Naive thymus-derived CD4-positive, alpha-beta T cell (primary cell): ENCODE measurements around the gene NRXN3. TPM values are rescaled to one million over a fixed set of nuclear protein-coding genes. Genes with fewer than 3 reads are reported as not detected.
"Not testable (repeated sequence)": the region's sequence is repeated elsewhere in the genome, so short reads cannot be mapped to it uniquely, and the experiment has no call there.

Experiments
- ATAC-seq: fragments of 150-1000 bp; cut with Tn5 transposase; 2 replicates; pipeline ENCODE4 v1.10.0; 2021; ENCODE audit warnings: mild to moderate bottlenecking, moderate library complexity
- CTCF ChIA-PET: fragments of 350-600 bp; sonication (Branson Sonifier 250); formaldehyde crosslinking; loops from one replicate; lab custom pipeline; 2021; ENCODE audit warnings: antibody characterized with exemption; lab: Charles Lee
- POLR2A ChIA-PET: fragments of 350-600 bp; sonication (Branson Sonifier 250); formaldehyde crosslinking; loops from one replicate; lab custom pipeline; 2021; ENCODE audit warnings: antibody characterized with exemption, inconsistent platforms; lab: Charles Lee
- DNase-seq, 9 donors: peaks; one replicate each; pipeline versions ENCODE4 v3.0.0 to v3.0.0-alpha.2; 2020 to 2022; ENCODE audit warnings: mixed read lengths in 1 of 9
- H3K27ac ChIP-seq: one replicate; pipeline ENCODE4 v1.7.0; 2013; ENCODE audit warnings: mild to moderate bottlenecking, low read depth, low read length, moderate library complexity
- H3K27me3 ChIP-seq, 2 donors: one replicate each; pipeline ENCODE4 v1.7.0; 2013; ENCODE audit warnings: low read length in 2 of 2, mild to moderate bottlenecking in 2 of 2, moderate library complexity in 2 of 2; ENCODE audit not compliant: control insufficient read depth in 2 of 2, insufficient read depth in 2 of 2
- H3K36me3 ChIP-seq, 3 experiments: 1 replicate in 2 of 3; 2 replicates in 1 of 3; pipeline ENCODE4 v1.7.0; 2013; ENCODE audit warnings: low read length in 3 of 3, mild to moderate bottlenecking in 3 of 3, moderate library complexity in 1 of 3; ENCODE audit not compliant: insufficient read depth in 3 of 3, control insufficient read depth in 2 of 3
- H3K4me1 ChIP-seq, 2 donors: one replicate each; pipeline ENCODE4 v1.7.0; 2013; ENCODE audit warnings: low read length in 2 of 2, mild to moderate bottlenecking in 2 of 2, moderate library complexity in 1 of 2; ENCODE audit not compliant: control insufficient read depth in 2 of 2, insufficient read depth in 2 of 2
- H3K4me3 ChIP-seq: 2 replicates; pipeline ENCODE4 v1.7.0; 2013; ENCODE audit warnings: mild to moderate bottlenecking, low read length
- H3K9me3 ChIP-seq, 3 experiments: 1 replicate in 2 of 3; 2 replicates in 1 of 3; pipeline ENCODE4 v1.7.0; 2013; ENCODE audit warnings: low read length in 3 of 3; ENCODE audit not compliant: control insufficient read depth in 2 of 3
- H3K27ac Mint-ChIP-seq, 9 donors: one replicate each; pipeline ENCODE4 v1.8.0; 2020 to 2022; ENCODE audit warnings: mixed read lengths in 9 of 9, mild to moderate bottlenecking in 8 of 9, moderate library complexity in 5 of 9, inconsistent platforms in 2 of 9
- H3K27me3 Mint-ChIP-seq, 5 donors: one replicate each; pipeline ENCODE4 v1.8.0; 2021 to 2022; ENCODE audit warnings: mixed read lengths in 5 of 5, mild to moderate bottlenecking in 1 of 5
- H3K36me3 Mint-ChIP-seq, 5 donors: one replicate each; pipeline ENCODE4 v1.8.0; 2020 to 2022; ENCODE audit warnings: mixed read lengths in 5 of 5, mild to moderate bottlenecking in 3 of 5, inconsistent platforms in 1 of 5
- H3K4me1 Mint-ChIP-seq, 7 donors: one replicate each; pipeline ENCODE4 v1.8.0; 2020 to 2022; ENCODE audit warnings: mixed read lengths in 7 of 7, mild to moderate bottlenecking in 3 of 7, inconsistent platforms in 1 of 7
- H3K4me3 Mint-ChIP-seq, 10 donors: one replicate each; pipeline ENCODE4 v1.8.0; 2020 to 2022; ENCODE audit warnings: mild to moderate bottlenecking in 10 of 10, mixed read lengths in 10 of 10, moderate library complexity in 6 of 10, inconsistent platforms in 2 of 10
- H3K9me3 Mint-ChIP-seq, 11 donors: one replicate each; pipeline ENCODE4 v1.8.0; 2020 to 2022; ENCODE audit warnings: mixed read lengths in 11 of 11, mild to moderate bottlenecking in 4 of 11, inconsistent platforms in 1 of 11, moderate library complexity in 1 of 11
- intact Hi-C, 2 donors: fragments of 100-400 bp; cut with micrococcal nuclease; formaldehyde crosslinking; loops; one replicate each; pipeline ENCODE4 v1.15.1; 2023
- polyA plus RNA-seq, 2 donors: library from polyadenylated mRNA; unstranded; fragments of 300-500 nt; fragmentation: Illumina TruSeq; gene quantifications; one replicate each; pipeline ENCODE4 v1.2.3, GENCODE V29; 2021
- total RNA-seq, 6 experiments: library from RNA in 5 of 6; stranded (reverse) in 5 of 6; gene quantifications; 1 replicate in 5 of 6; 2 replicates in 1 of 6; pipeline ENCODE4 v1.2.3 and lab custom pipeline; 2021 to 2026

Gene NRXN3
- total and polyA plus RNA-seq, 7 experiments from 2014 or later = not detected

DNA sequence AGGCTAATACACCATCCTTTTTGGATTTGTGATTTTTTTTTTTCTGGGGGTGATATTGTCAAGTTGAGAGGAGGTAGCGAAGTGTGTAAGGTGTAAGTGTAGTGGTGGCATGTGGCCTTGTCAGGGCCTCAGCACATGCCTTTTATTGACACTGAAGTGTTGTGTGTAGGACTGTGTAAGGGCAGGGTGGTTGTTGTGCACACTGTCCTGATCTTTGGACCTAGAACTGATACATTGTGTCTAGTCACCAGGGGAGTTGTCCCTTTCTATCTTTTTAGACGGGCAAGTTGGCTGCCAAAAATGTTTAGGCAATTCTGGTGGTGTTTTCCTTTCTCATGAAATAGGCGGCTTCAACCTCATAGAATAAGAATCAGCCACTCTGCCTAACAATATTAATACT lies 244.0 kb downstream of the NRXN3 start:
- peaks cover 0 to 12% (median 2%) of the 10 kb centered on the region in 11 donors for H3K9me3 Mint-ChIP-seq
- Histone ChIP-seq H3K36me3 (no peaks in the 10 kb centered on the region), H3K4me3 (no peak overlapping the region), H3K4me1 (no peaks in the 10 kb centered on the region), H3K27me3 (no peaks in the 10 kb centered on the region), H3K9me3 (no peaks in the 10 kb centered on the region), H3K27ac (no peak overlapping the region)
- POLR2A ChIA-PET = no interaction called here
- intact Hi-C loops = no loop called here
- DNase-seq (no peak), ATAC-seq (no peak)
- H3K4me1 Mint-ChIP-seq = no peaks in the 10 kb centered on the region
- H3K4me3 Mint-ChIP-seq = no peak overlapping the region
- H3K36me3 Mint-ChIP-seq = no peaks in the 10 kb centered on the region
- no peak overlapping the region for H3K27ac Mint-ChIP-seq
- CTCF ChIA-PET = no interaction called here
- peaks cover 0 to 9% (median 0%) of the 10 kb centered on the region in 5 donors for H3K27me3 Mint-ChIP-seq

DNA sequence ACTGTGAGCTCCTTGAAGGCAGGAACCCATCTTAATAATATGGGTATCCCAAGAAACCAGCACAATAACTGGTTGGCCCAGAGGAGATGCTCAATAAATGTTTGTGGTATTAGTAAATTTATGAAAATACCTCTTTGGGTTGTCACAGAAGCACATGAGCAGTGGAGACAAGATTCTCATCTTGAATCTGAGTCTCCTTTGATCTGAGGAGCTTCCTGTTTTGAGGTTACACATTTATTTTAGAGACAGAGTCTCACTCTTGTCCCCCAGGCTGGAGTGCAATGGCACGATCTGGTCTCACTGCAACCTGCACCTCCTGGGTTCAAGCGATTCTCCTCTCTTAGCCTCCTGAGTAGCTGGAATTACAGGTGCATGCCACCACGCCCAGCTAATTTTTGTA lies 247.4 kb downstream of the NRXN3 start:
- Mint-ChIP-seq H3K4me3 (no peak overlapping the region), H3K4me1 (no peaks in the 10 kb centered on the region), H3K36me3 (no peaks in the 10 kb centered on the region), H3K9me3 (peaks cover 0 to 5% (median 2%) of the 10 kb centered on the region in 11 donors), H3K27ac (no peak overlapping the region), H3K27me3 (peaks cover 0 to 23% (median 0%) of the 10 kb centered on the region in 5 donors)
- DNase-seq = no peak
- H3K9me3 ChIP-seq = no peaks in the 10 kb centered on the region
- no peaks in the 10 kb centered on the region for H3K36me3 ChIP-seq
- ATAC-seq = no peak
- H3K27ac ChIP-seq = no peak overlapping the region
- ChIA-PET CTCF (no interaction called here), POLR2A (no interaction called here)
- intact Hi-C loops = no loop called here
- H3K4me3 ChIP-seq = no peak overlapping the region
- no peaks in the 10 kb centered on the region for H3K27me3 ChIP-seq
- H3K4me1 ChIP-seq = no peaks in the 10 kb centered on the region

DNA sequence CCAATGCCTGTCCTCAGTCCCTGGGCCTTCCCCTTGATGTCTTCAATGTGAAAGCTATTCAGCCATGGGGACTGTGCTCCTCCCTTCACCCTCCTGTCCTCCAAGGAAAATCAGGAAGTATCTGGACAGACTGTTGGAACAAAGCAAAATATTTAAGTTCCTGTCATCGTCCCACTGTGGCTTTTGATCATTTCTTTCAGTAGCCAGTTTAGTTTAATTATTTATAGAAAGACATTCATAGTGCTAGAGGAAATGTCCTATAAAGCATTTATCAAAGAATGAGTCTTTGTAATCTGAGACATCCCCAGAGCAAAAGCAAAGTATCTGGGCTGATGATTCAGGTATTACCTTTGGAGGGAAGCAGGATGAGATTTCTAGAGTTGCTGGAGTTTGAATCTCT lies 254.1 kb downstream of the NRXN3 start:
- H3K27ac Mint-ChIP-seq = no peak overlapping the region
- H3K9me3 Mint-ChIP-seq = peaks cover 0 to 5% (median 0%) of the 10 kb centered on the region in 11 donors
- CTCF ChIA-PET = no interaction called here
- H3K27ac ChIP-seq = no peak overlapping the region
- DNase-seq (no peak), ATAC-seq (no peak)
- H3K36me3 ChIP-seq = no peaks in the 10 kb centered on the region
- no peak overlapping the region for H3K4me3 ChIP-seq
- no peaks in the 10 kb centered on the region for H3K36me3 Mint-ChIP-seq
- H3K4me3 Mint-ChIP-seq = no peak overlapping the region
- H3K4me1 Mint-ChIP-seq = no peaks in the 10 kb centered on the region
- peaks cover 0 to 34% (median 4%) of the 10 kb centered on the region in 5 donors for H3K27me3 Mint-ChIP-seq
- no peaks in the 10 kb centered on the region for H3K4me1 ChIP-seq
- no peaks in the 10 kb centered on the region for H3K9me3 ChIP-seq
- intact Hi-C loops = no loop called here
- POLR2A ChIA-PET = no interaction called here
- H3K27me3 ChIP-seq = no peaks in the 10 kb centered on the region

- Histone ChIP-seq H3K4me3 (no peak overlapping the region), H3K4me1 (no peaks in the 10 kb centered on the region), H3K36me3 (no peaks in the 10 kb centered on the region), H3K27ac (no peak overlapping the region), H3K9me3 (no peaks in the 10 kb centered on the region), H3K27me3 (no peaks in the 10 kb centered on the region)
- Mint-ChIP-seq H3K9me3 (peaks cover 0 to 2% (median 0%) of the 10 kb centered on the region in 11 donors), H3K4me1 (no peaks in the 10 kb centered on the region), H3K36me3 (no peaks in the 10 kb centered on the region), H3K27ac (no peak overlapping the region), H3K27me3 (peaks cover 0 to 26% (median 4%) of the 10 kb centered on the region in 5 donors), H3K4me3 (no peak overlapping the region)
- ATAC-seq (no peak), DNase-seq (no peak)
- POLR2A ChIA-PET = no interaction called here
- CTCF ChIA-PET = no interaction called here
- intact Hi-C loops = no loop called here
Observed at GRCh38 chr14:78425330-78425729, 255.2 kb downstream of the NRXN3 start.

GRCh38 chr14:78425782-78426181 lies 255.6 kb downstream of the NRXN3 start:
- H3K27ac Mint-ChIP-seq = no peak overlapping the region
- no peak overlapping the region for H3K4me3 Mint-ChIP-seq
- no peaks in the 10 kb centered on the region for H3K4me1 Mint-ChIP-seq
- H3K36me3 ChIP-seq = no peaks in the 10 kb centered on the region
- no peaks in the 10 kb centered on the region for H3K9me3 ChIP-seq
- CTCF ChIA-PET = no interaction called here
- intact Hi-C loops = no loop called here
- POLR2A ChIA-PET = no interaction called here
- DNase-seq (no peak), ATAC-seq (no peak)
- no peaks in the 10 kb centered on the region for H3K4me1 ChIP-seq
- peaks cover 0 to 22% (median 4%) of the 10 kb centered on the region in 5 donors for H3K27me3 Mint-ChIP-seq
- H3K27ac ChIP-seq = no peak overlapping the region
- H3K9me3 Mint-ChIP-seq = peaks cover 0 to 2% (median 0%) of the 10 kb centered on the region in 11 donors
- no peaks in the 10 kb centered on the region for H3K27me3 ChIP-seq
- H3K4me3 ChIP-seq = no peak overlapping the region
- no peaks in the 10 kb centered on the region for H3K36me3 Mint-ChIP-seq

DNA sequence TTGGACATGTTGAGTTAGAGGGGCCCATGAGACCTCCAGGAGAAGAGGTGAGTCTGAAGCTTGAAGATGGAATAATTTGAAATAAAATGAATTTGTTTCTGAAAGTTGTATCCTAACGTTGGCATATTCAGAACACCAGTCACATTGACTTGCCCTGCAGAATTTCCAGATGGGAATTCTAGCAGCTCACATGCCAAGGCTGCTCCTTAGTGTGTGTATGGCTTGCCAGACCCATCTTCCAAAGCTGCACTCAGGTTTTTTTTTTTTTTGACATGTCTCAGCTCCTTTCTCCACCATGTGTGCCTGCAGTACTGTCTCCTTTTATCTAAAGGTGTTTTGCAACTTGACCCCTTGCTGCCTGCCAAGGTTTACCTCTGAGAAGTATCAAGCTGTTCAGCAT lies 261.9 kb downstream of the NRXN3 start:
- POLR2A ChIA-PET = no interaction called here
- Histone ChIP-seq H3K9me3 (no peaks in the 10 kb centered on the region), H3K4me3 (no peak overlapping the region), H3K36me3 (no peaks in the 10 kb centered on the region), H3K27ac (no peak overlapping the region), H3K27me3 (no peaks in the 10 kb centered on the region), H3K4me1 (no peaks in the 10 kb centered on the region)
- Mint-ChIP-seq H3K36me3 (no peaks in the 10 kb centered on the region), H3K9me3 (peaks cover 0 to 11% (median 0%) of the 10 kb centered on the region in 11 donors), H3K4me3 (no peak overlapping the region), H3K27ac (no peak overlapping the region), H3K27me3 (peaks cover 0 to 5% (median 5%) of the 10 kb centered on the region in 5 donors), H3K4me1 (no peaks in the 10 kb centered on the region)
- DNase-seq (no peak), ATAC-seq (no peak)
- CTCF ChIA-PET = interaction anchor here (0.5 kb wide), 1 partner anchor 940 kb away, joined by 3 read pairs; no protein-coding TSS in a partner anchor
- intact Hi-C loops = no loop called here

- H3K4me3 Mint-ChIP-seq, intact Hi-C loops, H3K27ac ChIP-seq, H3K9me3 ChIP-seq, ATAC-seq, H3K27ac Mint-ChIP-seq, H3K36me3 Mint-ChIP-seq, DNase-seq, CTCF ChIA-PET, H3K4me1 ChIP-seq, H3K27me3 ChIP-seq, H3K36me3 ChIP-seq, POLR2A ChIA-PET, H3K4me3 ChIP-seq, H3K4me1 Mint-ChIP-seq: not testable (repeated sequence)
- peaks cover 0 to 33% (median 18%) of the 10 kb centered on the region in 5 donors for H3K27me3 Mint-ChIP-seq
- H3K9me3 Mint-ChIP-seq = peaks cover 0 to 17% (median 0%) of the 10 kb centered on the region in 11 donors
Observed at GRCh38 chr14:78437448-78437847, 267.3 kb downstream of the NRXN3 start.
